ENCODE measurements around the gene YWHAB. TPM values are rescaled to one million over a fixed set of nuclear protein-coding genes. Genes with fewer than 3 reads are reported as not detected.

YWHAB gene
- total and polyA plus RNA-seq, 10 donors, result 85.8 to 237 (median 174) TPM

DNA sequence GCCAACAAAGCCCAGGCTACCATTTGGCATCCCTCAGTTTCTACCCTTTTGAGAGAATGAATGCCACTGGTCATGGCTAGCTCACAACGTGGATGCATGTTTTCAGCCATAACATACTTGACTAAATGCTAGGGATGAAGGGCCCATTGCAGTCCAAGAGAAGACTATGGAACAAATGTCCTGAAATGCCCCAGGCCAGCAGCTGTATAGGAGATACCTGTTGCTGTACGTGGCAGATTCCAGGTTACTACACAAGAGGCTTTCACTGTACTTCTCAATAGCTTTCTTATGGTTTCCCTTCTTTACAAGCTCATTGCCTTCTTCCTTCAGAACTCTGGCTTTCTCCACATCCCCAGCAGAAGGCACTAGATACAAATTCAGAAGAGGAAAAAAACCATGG lies 63.0 kb downstream of the YWHAB start:
- intact Hi-C loops (cut with DNase I; ENCODE audit: low total_unique reads), result no loop called here
- whole genome bisulfite sequencing, 5 donors, result 93 to 98% (median 96%) methylated on average over 2 of the region's 2 CpGs
- Histone ChIP-seq H3K27me3 (replicated peaks in 1 of 7) (no peaks in the 10 kb centered on the region), H3K9me3 (no peaks in the 10 kb centered on the region), H3K4me3 (no peak overlapping the region), H3K36me3 (peaks cover 0 to 100% (median 91%) of the 10 kb centered on the region in 6 donors), H3K27ac (no peak overlapping the region), H3K4me1 (peaks cover 0 to 24% (median 0%) of the 10 kb centered on the region in 6 donors)
- DNase-seq, result no peak
- TF ChIP-seq, protein P1, sequence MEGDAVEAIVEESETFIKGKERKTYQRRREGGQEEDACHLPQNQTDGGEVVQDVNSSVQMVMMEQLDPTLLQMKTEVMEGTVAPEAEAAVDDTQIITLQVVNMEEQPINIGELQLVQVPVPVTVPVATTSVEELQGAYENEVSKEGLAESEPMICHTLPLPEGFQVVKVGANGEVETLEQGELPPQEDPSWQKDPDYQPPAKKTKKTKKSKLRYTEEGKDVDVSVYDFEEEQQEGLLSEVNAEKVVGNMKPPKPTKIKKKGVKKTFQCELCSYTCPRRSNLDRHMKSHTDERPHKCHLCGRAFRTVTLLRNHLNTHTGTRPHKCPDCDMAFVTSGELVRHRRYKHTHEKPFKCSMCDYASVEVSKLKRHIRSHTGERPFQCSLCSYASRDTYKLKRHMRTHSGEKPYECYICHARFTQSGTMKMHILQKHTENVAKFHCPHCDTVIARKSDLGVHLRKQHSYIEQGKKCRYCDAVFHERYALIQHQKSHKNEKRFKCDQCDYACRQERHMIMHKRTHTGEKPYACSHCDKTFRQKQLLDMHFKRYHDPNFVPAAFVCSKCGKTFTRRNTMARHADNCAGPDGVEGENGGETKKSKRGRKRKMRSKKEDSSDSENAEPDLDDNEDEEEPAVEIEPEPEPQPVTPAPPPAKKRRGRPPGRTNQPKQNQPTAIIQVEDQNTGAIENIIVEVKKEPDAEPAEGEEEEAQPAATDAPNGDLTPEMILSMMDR (IDR thresholded peaks at IDR 0.05 in 8 of 11, conservative IDR thresholded peaks at IDR 0.05 in 3 of 11), result no peak
- TF ChIP-seq POLR2A (IDR thresholded peaks at IDR 0.05), result no peak
- no peak for TF ChIP-seq POLR2AphosphoS5 (IDR thresholded peaks at IDR 0.05)

DNA sequence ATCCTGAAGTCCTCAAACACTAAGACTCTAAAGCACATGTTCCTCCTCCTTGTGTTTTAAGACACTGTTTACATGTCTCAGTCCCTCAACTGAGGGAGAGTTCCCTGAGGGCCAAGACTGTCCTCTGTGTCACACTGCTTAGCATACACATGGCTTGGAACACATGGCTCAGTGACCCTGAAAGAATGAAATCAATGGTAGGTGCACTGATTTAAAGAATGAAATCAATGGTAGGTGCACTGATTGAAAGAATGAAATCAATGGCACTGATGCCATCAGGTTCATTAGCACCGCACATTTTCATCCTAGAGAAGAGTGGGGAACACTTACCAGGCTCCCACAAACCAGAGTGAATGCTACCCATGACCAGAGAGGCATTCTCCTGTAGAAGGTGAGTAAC lies 64.9 kb downstream of the YWHAB start:
- Histone ChIP-seq H3K4me1 (peaks cover 0 to 38% (median 5%) of the 10 kb centered on the region in 6 donors), H3K27me3 (replicated peaks in 1 of 7) (no peaks in the 10 kb centered on the region), H3K27ac (no peak overlapping the region), H3K4me3 (no peak overlapping the region), H3K9me3 (no peaks in the 10 kb centered on the region), H3K36me3 (peaks cover 0 to 100% (median 91%) of the 10 kb centered on the region in 6 donors)
- WGBS, 5 donors, result 94 to 100% (median 97%) methylated on average over 1 of the region's 1 CpG
- DNase-seq, result no peak
- intact Hi-C loops (cut with DNase I; ENCODE audit: low total_unique reads), result loop anchor here (10.0 kb wide), 1 partner anchor 56 kb away; no protein-coding TSS in a partner anchor
- TF ChIP-seq, protein P1 (IDR thresholded peaks at IDR 0.05 in 8 of 11, conservative IDR thresholded peaks at IDR 0.05 in 3 of 11), result no peak
- TF ChIP-seq POLR2A (IDR thresholded peaks at IDR 0.05), result no peak
- TF ChIP-seq POLR2AphosphoS5 (IDR thresholded peaks at IDR 0.05), result no peak

DNA sequence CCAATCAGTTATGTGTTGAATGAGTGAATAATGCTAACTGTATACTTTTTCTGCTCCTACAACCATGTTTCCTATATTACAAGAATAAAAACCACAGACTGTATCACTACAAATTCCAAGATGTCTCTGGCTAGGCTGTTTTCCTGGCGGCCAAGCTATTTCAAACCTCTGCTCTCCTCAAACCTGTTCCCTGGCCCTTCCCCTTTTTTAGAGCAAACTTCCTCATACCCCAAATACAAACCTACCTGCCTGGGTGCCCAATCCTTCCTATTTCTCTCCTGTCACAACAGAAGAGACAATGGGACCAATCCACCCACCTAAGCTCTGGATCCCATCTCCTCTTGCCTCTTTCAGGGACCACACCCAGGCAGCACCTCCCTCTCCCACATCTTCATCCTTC lies 67.2 kb downstream of the YWHAB start:
- WGBS, 5 donors, result 72 to 96% (median 85%) methylated on average over 1 of the region's 1 CpG
- no peak for DNase-seq
- Histone ChIP-seq H3K4me3 (no peak overlapping the region), H3K27ac (no peak overlapping the region), H3K36me3 (peaks cover 0 to 95% (median 85%) of the 10 kb centered on the region in 6 donors), H3K9me3 (no peaks in the 10 kb centered on the region), H3K4me1 (peaks cover 0 to 45% (median 11%) of the 10 kb centered on the region in 6 donors), H3K27me3 (replicated peaks in 1 of 7) (no peaks in the 10 kb centered on the region)
- TF ChIP-seq, protein P1 (IDR thresholded peaks at IDR 0.05 in 8 of 11, conservative IDR thresholded peaks at IDR 0.05 in 3 of 11), result no peak
- TF ChIP-seq POLR2AphosphoS5 (IDR thresholded peaks at IDR 0.05) (no peak), POLR2A (IDR thresholded peaks at IDR 0.05) (no peak)
- intact Hi-C loops (cut with DNase I; ENCODE audit: low total_unique reads), result loop anchor here (10.0 kb wide), 1 partner anchor 58 kb away; no protein-coding TSS in a partner anchor

DNA sequence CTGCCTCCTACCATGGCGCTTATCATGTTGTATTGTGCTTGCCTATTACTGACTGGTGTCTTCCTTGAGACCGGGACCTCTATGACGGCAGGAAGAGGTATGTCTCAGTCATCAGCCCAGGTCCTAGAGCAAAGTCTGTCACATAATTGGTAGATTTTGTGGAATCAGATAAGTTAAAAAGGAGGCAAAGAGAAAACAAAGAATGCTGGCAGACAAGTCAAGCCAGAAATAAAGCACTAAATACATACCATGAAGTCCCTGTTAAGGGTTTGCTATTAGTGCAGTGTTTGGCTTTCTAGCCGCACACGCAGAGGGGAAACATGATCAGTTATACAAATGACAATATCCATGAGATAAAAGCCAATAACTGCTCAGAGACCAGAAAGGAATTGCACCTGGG lies 68.7 kb downstream of the YWHAB start:
- WGBS, 5 donors, result 91 to 97% (median 95%) methylated on average over 5 of the region's 5 CpGs
- no peaks in the 10 kb centered on the region for H3K9me3 ChIP-seq
- H3K4me1 ChIP-seq, result peaks cover 7 to 60% (median 24%) of the 10 kb centered on the region in 6 donors
- no peaks in the 10 kb centered on the region for H3K27me3 ChIP-seq (replicated peaks in 1 of 7)
- H3K36me3 ChIP-seq, result peaks cover 0 to 88% (median 71%) of the 10 kb centered on the region in 6 donors
- H3K4me3 ChIP-seq, result no peak overlapping the region
- DNase-seq, result no peak
- TF ChIP-seq POLR2AphosphoS5 (IDR thresholded peaks at IDR 0.05) (no peak), POLR2A (IDR thresholded peaks at IDR 0.05) (no peak)
- TF ChIP-seq, protein P1 (IDR thresholded peaks at IDR 0.05 in 8 of 11, conservative IDR thresholded peaks at IDR 0.05 in 3 of 11), result no peak
- H3K27ac ChIP-seq, result no peak overlapping the region
- intact Hi-C loops (cut with DNase I; ENCODE audit: low total_unique reads), result loop anchor here (10.0 kb wide), 1 partner anchor 59 kb away; no protein-coding TSS in a partner anchor

Data from spleen (tissue), 11 donors.